HCT116 (cell line): ENCODE data around the gene CLDN34. TPM values are rescaled to one million over a fixed set of nuclear protein-coding genes. Genes with fewer than 3 reads are reported as not detected.

Experiments
- ATAC-seq: fragments of 200-7000 bp; cut with Tn5 transposase; 2 replicates; pipeline ENCODE4 v1.9.1; 2020; ENCODE audit warnings: mild to moderate bottlenecking, moderate library complexity
- BruUV-seq: library from RNA; stranded (reverse); fragments of 400-500 nt; replicated peaks from 2 replicates; lab custom pipeline; 2021; lab: Mats Ljungman, UMichigan
- CTCF ChIA-PET: fragments of 300-600 bp; sonication (Branson Sonifier 250); formaldehyde crosslinking; loops from one replicate; lab custom pipeline; 2021; ENCODE audit warnings: antibody characterized with exemption; lab: Charles Lee
- POLR2A ChIA-PET: fragments of 300-600, 350-600 bp; sonication (Branson Sonifier 250); formaldehyde crosslinking; loops from one replicate; lab custom pipeline; 2021; ENCODE audit warnings: antibody characterized with exemption; lab: Charles Lee
- RAD21 ChIA-PET, 2 experiments: fragments of 300-600 bp; sonication (Branson Sonifier 250); formaldehyde crosslinking; loops; one replicate each; lab custom pipeline; 2023; ENCODE audit warnings: low total read pairs in 2 of 2; ENCODE audit not compliant: uncharacterized antibody in 2 of 2, unreplicated experiment in 2 of 2, low non-redundant PET in 1 of 2; lab: Charles Lee
- DNase-seq: peaks from one replicate; pipeline ENCODE4 v3.0.0-alpha.2; 2010; ENCODE audit warnings: low read depth, low spot score
- H2AFZ ChIP-seq: fragments of 200-600 bp; shearing (Covaris generic), sonication (generic); 2 replicates; pipeline ENCODE4 v1.6.1; 2017; ENCODE audit warnings: low read depth, mixed run types, mixed read lengths, antibody characterized with exemption, low read length; ENCODE audit not compliant: poor library complexity, severe bottlenecking
- H3K27ac ChIP-seq: 2 replicates; pipeline ENCODE4 v1.5.1; 2012; ENCODE audit warnings: low read depth, low read length
- H3K27me3 ChIP-seq: fragments of 200-600 bp; sonication (generic); 2 replicates; pipeline ENCODE4 v1.6.1; 2016; ENCODE audit warnings: mixed run types, low read length, mixed read lengths; ENCODE audit not compliant: insufficient read depth
- H3K36me3 ChIP-seq, 2 experiments: fragments of 200-500 bp in 1 of 2; fragments of 200-600 bp in 1 of 2; sonication (Bioruptor generic) in 1 of 2; sonication (generic) in 1 of 2; 2 replicates each; pipeline versions ENCODE4 v1.5.1 to v1.6.1; 2014 to 2016; ENCODE audit warnings: low read length in 2 of 2, inconsistent platforms in 1 of 2, mixed read lengths in 1 of 2, mixed run types in 1 of 2; ENCODE audit not compliant: insufficient read depth in 2 of 2, control insufficient read depth in 1 of 2
- H3K4me1 ChIP-seq, 2 experiments: fragments of 200-600 bp in 1 of 2; sonication (generic) in 1 of 2; 2 replicates each; pipeline versions ENCODE4 v1.5.1 to v1.6.1; 2012 to 2017; ENCODE audit warnings: low read length in 2 of 2, inconsistent platforms in 1 of 2, mild to moderate bottlenecking in 1 of 2, mixed read lengths in 1 of 2, mixed run types in 1 of 2, moderate library complexity in 1 of 2; ENCODE audit not compliant: insufficient read depth in 2 of 2, control insufficient read depth in 1 of 2
- H3K4me2 ChIP-seq: fragments of 200-600 bp; sonication (generic); 2 replicates; pipeline ENCODE4 v1.6.1; 2017; ENCODE audit warnings: mixed run types, low read length, mixed read lengths
- H3K4me3 ChIP-seq, 2 experiments: fragments of 200-600 bp in 1 of 2; sonication (generic) in 1 of 2; replicated peaks in 1 of 2; 2 replicates each; pipeline ENCODE4 v1.5.1; 2011 to 2016; ENCODE audit warnings: low read length in 2 of 2, control low read depth in 1 of 2, low read depth in 1 of 2, mild to moderate bottlenecking in 1 of 2, mixed read lengths in 1 of 2, mixed run types in 1 of 2
- H3K79me2 ChIP-seq: fragments of 200-600 bp; sonication (generic); 2 replicates; pipeline ENCODE4 v1.6.1; 2017; ENCODE audit warnings: mild to moderate bottlenecking, mixed run types, low read length, moderate library complexity, mixed read lengths; ENCODE audit not compliant: insufficient read depth
- H3K9ac ChIP-seq: fragments of 200-600 bp; sonication (generic); 2 replicates; pipeline ENCODE4 v1.6.1; 2016; ENCODE audit warnings: low read length, mixed read lengths
- H3K9me2 ChIP-seq: fragments of 200-600 bp; sonication (generic), shearing (Covaris generic); 2 replicates; pipeline ENCODE4 v1.6.1; 2017; ENCODE audit warnings: mixed run types, mild to moderate bottlenecking, moderate library complexity; ENCODE audit not compliant: insufficient read depth
- H3K9me3 ChIP-seq, 2 experiments: fragments of 200-500 bp in 1 of 2; fragments of 200-600 bp in 1 of 2; sonication (Bioruptor generic) in 1 of 2; sonication (generic) in 1 of 2; 2 replicates each; pipeline ENCODE4 v1.6.1; 2014 to 2017; ENCODE audit warnings: low read length in 2 of 2, mixed read lengths in 2 of 2, inconsistent platforms in 1 of 2, low read depth in 1 of 2, mild to moderate bottlenecking in 1 of 2, mixed run types in 1 of 2, moderate library complexity in 1 of 2; ENCODE audit not compliant: control insufficient read depth in 1 of 2, insufficient read depth in 1 of 2
- H4K20me1 ChIP-seq: fragments of 200-600 bp; sonication (generic), shearing (Covaris generic); 2 replicates; pipeline ENCODE4 v1.6.1; 2017; ENCODE audit warnings: mixed run types, mild to moderate bottlenecking, moderate library complexity; ENCODE audit not compliant: insufficient read depth
- CBX3 ChIP-seq: IDR thresholded peaks from 2 replicates; pipeline ENCODE4 v1.6.1; 2012; ENCODE audit warnings: low read depth
- CEBPB ChIP-seq: IDR thresholded peaks from 2 replicates; pipeline ENCODE4 v1.6.1; 2012; ENCODE audit warnings: low read depth
- CTCF ChIP-seq, 3 experiments: fragments of 200-600 bp in 1 of 3; sonication (generic) in 1 of 3; IDR thresholded peaks in 2 of 3; conservative IDR thresholded peaks in 1 of 3; 2 replicates each; pipeline ENCODE4 v1.5.1; 2012 to 2017; ENCODE audit warnings: low read depth in 2 of 3, low read length in 2 of 3, antibody characterized with exemption in 1 of 3, borderline replicate concordance in 1 of 3, control low read depth in 1 of 3, mild to moderate bottlenecking in 1 of 3, mixed read lengths in 1 of 3, mixed run types in 1 of 3, moderate library complexity in 1 of 3; ENCODE audit not compliant: insufficient read depth in 1 of 3
- ELF1 ChIP-seq: IDR thresholded peaks from 2 replicates; pipeline ENCODE4 v1.6.1; 2012; ENCODE audit warnings: low read depth, borderline replicate concordance
- EZH2 ChIP-seq: fragments of 200-600 bp; sonication (generic); IDR thresholded peaks from 2 replicates; pipeline ENCODE4 v1.6.1; 2017; ENCODE audit warnings: antibody characterized with exemption, mixed run types
- EZH2phosphoT487 ChIP-seq: fragments of 200-600 bp; IDR thresholded peaks from 2 replicates; pipeline ENCODE4 v1.6.1; 2018; ENCODE audit warnings: antibody characterized with exemption, borderline replicate concordance
- FOSL1 ChIP-seq: IDR thresholded peaks from 2 replicates; pipeline ENCODE4 v1.6.1; 2012; ENCODE audit warnings: low read depth
- JUND ChIP-seq: IDR thresholded peaks from 2 replicates; pipeline ENCODE4 v1.6.1; 2012
- MAX ChIP-seq: IDR thresholded peaks from 2 replicates; pipeline ENCODE4 v1.6.1; 2012
- POLR2A ChIP-seq: IDR thresholded peaks from 2 replicates; pipeline ENCODE4 v1.7.0; 2011; ENCODE audit warnings: borderline replicate concordance; ENCODE audit not compliant: insufficient read depth, insufficient read length; ENCODE audit errors: extremely low read depth
- POLR2AphosphoS5 ChIP-seq: IDR thresholded peaks from 2 replicates; pipeline ENCODE4 v1.6.1; 2011; ENCODE audit warnings: mild to moderate bottlenecking, low read depth, low read length, moderate library complexity
- RAD21 ChIP-seq: IDR thresholded peaks from 2 replicates; pipeline ENCODE4 v1.6.1; 2012; ENCODE audit warnings: low read depth, mild to moderate bottlenecking
- REST ChIP-seq: IDR thresholded peaks from 2 replicates; pipeline ENCODE4 v1.6.1; 2012; ENCODE audit warnings: low read depth
- SP1 ChIP-seq: IDR thresholded peaks from 2 replicates; pipeline ENCODE4 v1.6.1; 2012; ENCODE audit warnings: low read depth
- TCF7L2 ChIP-seq: IDR thresholded peaks from 2 replicates; pipeline ENCODE4 v1.7.0; 2011; ENCODE audit warnings: borderline replicate concordance, inconsistent platforms; ENCODE audit not compliant: insufficient read depth, insufficient read length; ENCODE audit errors: extremely low read depth
- YY1 ChIP-seq: IDR thresholded peaks from 2 replicates; pipeline ENCODE4 v1.6.1; 2011; ENCODE audit warnings: low read length, low read depth, moderate library complexity, mild to moderate bottlenecking; ENCODE audit not compliant: insufficient replicate concordance; ENCODE audit errors: extremely low read depth
- ZFX ChIP-seq: fragments of 450-650 bp; IDR thresholded peaks from 2 replicates; pipeline ENCODE4 v1.6.1; 2017
- intact Hi-C: fragments of 100-400 bp; cut with micrococcal nuclease; formaldehyde crosslinking; loops from 2 replicates; pipeline ENCODE4 v1.10.0; 2022
- total RNA-seq: library from RNA; stranded (reverse); gene quantifications from one replicate; pipeline ENCODE4 v1.2.1, GENCODE V29; 2021; ENCODE audit not compliant: unreplicated experiment
- TF ChIP-seq, protein P1 (sequence below): IDR thresholded peaks from 2 replicates; pipeline ENCODE4 v1.6.1; 2011; ENCODE audit warnings: mild to moderate bottlenecking, low read length, moderate library complexity; ENCODE audit not compliant: insufficient replicate concordance; ENCODE audit errors: extremely low read depth
- TF ChIP-seq, protein P2 (sequence below): IDR thresholded peaks from 2 replicates; pipeline ENCODE4 v1.6.1; 2012

The CLDN34 gene
- total RNA-seq, 1 experiment from 2014 or later = not detected

DNA sequence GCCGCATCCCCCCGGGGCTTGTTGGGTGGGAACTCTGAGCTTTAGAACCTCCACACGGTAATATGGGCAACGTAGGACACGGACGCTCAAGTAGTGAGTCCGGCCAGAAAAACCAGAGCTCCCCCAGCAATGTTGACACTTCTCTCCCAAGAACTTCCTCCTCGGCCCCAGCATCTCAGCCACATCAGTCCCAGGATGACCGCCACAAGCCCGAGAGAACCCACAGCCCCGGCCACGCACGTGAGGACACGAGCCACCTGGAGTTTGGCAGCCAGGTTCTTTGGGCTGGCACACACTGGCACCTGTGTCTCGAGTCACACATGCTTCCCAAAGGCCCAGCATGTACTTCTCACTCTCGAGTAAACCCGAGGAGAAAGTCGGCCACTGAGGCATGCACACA, 16.3 kb downstream of the CLDN34 start:
- H3K4me3 ChIP-seq = no peak overlapping the region
- H3K79me2 ChIP-seq = no peaks in the 10 kb centered on the region
- H3K9me3 ChIP-seq = no peaks in the 10 kb centered on the region
- H3K9me2 ChIP-seq = no peaks in the 10 kb centered on the region
- no peaks in the 10 kb centered on the region for H4K20me1 ChIP-seq
- no peaks in the 10 kb centered on the region for H3K36me3 ChIP-seq
- DNase-seq = no peak
- RAD21 ChIA-PET = no interaction called here
- no peak overlapping the region for H3K27ac ChIP-seq
- CTCF ChIA-PET = no interaction called here
- POLR2A ChIA-PET = no interaction called here
- H3K4me2 ChIP-seq = no peak overlapping the region
- intact Hi-C loops = no loop called here
- H2AFZ ChIP-seq = no peak overlapping the region
- H3K4me1 ChIP-seq = no peaks in the 10 kb centered on the region
- TF ChIP-seq CTCF (IDR thresholded peaks at IDR 0.05 in 2 of 3, conservative IDR thresholded peaks at IDR 0.05 in 1 of 3; ENCODE audit: borderline replicate concordance in 1 of 3, insufficient read depth in 1 of 3, low read depth in 2 of 3, low read length in 2 of 3) (no peak), SP1 (no peak), REST (no peak), POLR2A (no peak), ELF1 (no peak), CBX3 (no peak), POLR2AphosphoS5 (no peak), EZH2phosphoT487 (no peak), RAD21 (no peak), TCF7L2 (no peak), FOSL1 (no peak), YY1 (no peak), ZFX (no peak), CEBPB (no peak), MAX (no peak), JUND (no peak), EZH2 (no peak)
- TF ChIP-seq, protein P1, sequence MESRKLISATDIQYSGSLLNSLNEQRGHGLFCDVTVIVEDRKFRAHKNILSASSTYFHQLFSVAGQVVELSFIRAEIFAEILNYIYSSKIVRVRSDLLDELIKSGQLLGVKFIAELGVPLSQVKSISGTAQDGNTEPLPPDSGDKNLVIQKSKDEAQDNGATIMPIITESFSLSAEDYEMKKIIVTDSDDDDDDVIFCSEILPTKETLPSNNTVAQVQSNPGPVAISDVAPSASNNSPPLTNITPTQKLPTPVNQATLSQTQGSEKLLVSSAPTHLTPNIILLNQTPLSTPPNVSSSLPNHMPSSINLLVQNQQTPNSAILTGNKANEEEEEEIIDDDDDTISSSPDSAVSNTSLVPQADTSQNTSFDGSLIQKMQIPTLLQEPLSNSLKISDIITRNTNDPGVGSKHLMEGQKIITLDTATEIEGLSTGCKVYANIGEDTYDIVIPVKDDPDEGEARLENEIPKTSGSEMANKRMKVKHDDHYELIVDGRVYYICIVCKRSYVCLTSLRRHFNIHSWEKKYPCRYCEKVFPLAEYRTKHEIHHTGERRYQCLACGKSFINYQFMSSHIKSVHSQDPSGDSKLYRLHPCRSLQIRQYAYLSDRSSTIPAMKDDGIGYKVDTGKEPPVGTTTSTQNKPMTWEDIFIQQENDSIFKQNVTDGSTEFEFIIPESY = no peak
- TF ChIP-seq, protein P2, sequence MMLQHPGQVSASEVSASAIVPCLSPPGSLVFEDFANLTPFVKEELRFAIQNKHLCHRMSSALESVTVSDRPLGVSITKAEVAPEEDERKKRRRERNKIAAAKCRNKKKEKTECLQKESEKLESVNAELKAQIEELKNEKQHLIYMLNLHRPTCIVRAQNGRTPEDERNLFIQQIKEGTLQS = no peak
- TF ChIP-seq, all 23 proteins: peak for 0
- ATAC-seq = no peak
- no peaks in the 10 kb centered on the region for H3K27me3 ChIP-seq
- BruUV-seq = no TSS peak
- no peak overlapping the region for H3K9ac ChIP-seq
